HG03064 (cell line): ENCODE data around the gene ZSCAN25.
"Not testable (repeated sequence)": the region's sequence is repeated elsewhere in the genome, so short reads cannot be mapped to it uniquely, and the experiment has no call there.

Experiments used
- ATAC-seq: cut with Tn5 transposase; IDR thresholded peaks from one replicate; pipeline ENCODE4 v1.9.1; 2021; ENCODE audit warnings: low read depth; ENCODE audit not compliant: unreplicated experiment

The ZSCAN25 gene

GRCh38 chr7:99616359-99617191 lies at the start of gene ZSCAN25:
TSS of gene ZSCAN25 (plus strand) at chr7:99616946. CDS start at chr7:99619607, 2,661 bp downstream.
- peak; percentile 90 for ATAC-seq

- ATAC-seq: not testable (repeated sequence)
Observed at GRCh38 chr7:99568770-99569169, 48.0 kb upstream of the ZSCAN25 start.

GRCh38 chr7:99571768-99572167 lies 45.0 kb upstream of the ZSCAN25 start:
- no peak for ATAC-seq

GRCh38 chr7:99573257-99573656 lies 43.5 kb upstream of the ZSCAN25 start:
- no peak for ATAC-seq

- no peak for ATAC-seq
Observed at GRCh38 chr7:99576251-99576650, 40.5 kb upstream of the ZSCAN25 start.

GRCh38 chr7:99579281-99579955 lies 37.3 kb upstream of the ZSCAN25 start:
- no peak for ATAC-seq

GRCh38 chr7:99579956-99580777 lies 36.6 kb upstream of the ZSCAN25 start:
- no peak for ATAC-seq

- not testable (repeated sequence) for ATAC-seq
Observed at GRCh38 chr7:99580778-99581332, 35.9 kb upstream of the ZSCAN25 start.

- no peak for ATAC-seq
Observed at GRCh38 chr7:99588868-99589267, 27.9 kb upstream of the ZSCAN25 start.

- ATAC-seq: no peak
Observed at GRCh38 chr7:99594948-99595745, 21.6 kb upstream of the ZSCAN25 start.

GRCh38 chr7:99596408-99596955 lies 20.3 kb upstream of the ZSCAN25 start:
- no peak for ATAC-seq

- no peak for ATAC-seq
Observed at GRCh38 chr7:99597762-99598501, 18.8 kb upstream of the ZSCAN25 start, which contains the start of gene TMEM225B. TSS of gene TMEM225B (plus strand) at chr7:99598267. CDS start at chr7:99604389, 6,122 bp downstream.

- ATAC-seq: no peak
Observed at GRCh38 chr7:99599836-99600235, 16.9 kb upstream of the ZSCAN25 start.

GRCh38 chr7:99601656-99602310 lies 15.0 kb upstream of the ZSCAN25 start:
- ATAC-seq: no peak

- ATAC-seq: no peak
Observed at GRCh38 chr7:99605527-99605926, 11.2 kb upstream of the ZSCAN25 start.

- ATAC-seq: no peak
Observed at GRCh38 chr7:99606531-99606930, 10.2 kb upstream of the ZSCAN25 start.

GRCh38 chr7:99607548-99607947 lies 9.2 kb upstream of the ZSCAN25 start:
- no peak for ATAC-seq

GRCh38 chr7:99614495-99614894 lies 2.3 kb upstream of the ZSCAN25 start:
- ATAC-seq: no peak
